ENCODE measurements around the gene MYBPC2.
A peak's percentile ranks its signal among the peaks of the same experiment; 100 is the strongest.

MYBPC2 gene

DNA sequence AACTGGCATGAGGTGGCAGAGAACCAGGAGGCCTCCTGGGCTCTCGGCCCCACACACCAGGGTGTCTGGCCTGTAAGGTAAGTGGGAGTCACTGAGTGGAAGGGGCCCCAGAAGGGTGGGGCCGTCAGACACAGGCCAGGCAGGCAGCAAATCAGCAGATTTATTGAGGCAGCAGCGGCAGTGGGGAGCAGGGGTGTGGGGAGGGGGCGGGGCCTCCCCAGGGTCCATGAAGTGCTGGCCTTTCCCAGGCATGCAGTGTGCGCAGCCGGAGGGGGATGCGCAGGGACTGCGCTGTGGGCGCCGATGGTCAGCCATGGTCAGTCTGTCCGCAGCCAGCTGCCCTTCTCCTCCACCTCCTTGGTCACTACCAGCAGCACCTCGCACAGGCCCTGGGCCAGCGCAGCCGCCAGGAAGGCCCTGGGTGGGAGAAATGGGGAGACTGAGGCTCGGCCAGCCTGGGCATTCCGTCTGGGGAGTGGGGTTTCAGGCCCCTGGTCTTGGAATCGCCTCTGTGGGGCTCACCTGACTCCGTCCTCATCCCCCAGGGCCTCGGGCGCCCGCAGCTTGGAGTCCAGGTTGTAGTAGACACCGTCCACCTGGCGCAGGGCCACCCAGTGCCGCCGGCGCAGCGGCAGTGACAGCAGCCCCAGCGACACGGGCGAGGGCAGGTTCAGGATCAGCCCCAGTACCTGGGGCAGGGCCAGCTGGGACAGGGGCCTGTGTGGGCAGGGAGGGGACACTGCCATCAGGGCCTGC is 73.3 kb downstream of the MYBPC2 start:
- no peak for DNase-seq

GRCh38 chr19:50506700-50507099 is 74.0 kb downstream of the MYBPC2 start:
- no peak for DNase-seq

- no peak for DNase-seq
These were observed 74.7 kb downstream of the MYBPC2 start for GRCh38 chr19:50507376-50507775.

DNA sequence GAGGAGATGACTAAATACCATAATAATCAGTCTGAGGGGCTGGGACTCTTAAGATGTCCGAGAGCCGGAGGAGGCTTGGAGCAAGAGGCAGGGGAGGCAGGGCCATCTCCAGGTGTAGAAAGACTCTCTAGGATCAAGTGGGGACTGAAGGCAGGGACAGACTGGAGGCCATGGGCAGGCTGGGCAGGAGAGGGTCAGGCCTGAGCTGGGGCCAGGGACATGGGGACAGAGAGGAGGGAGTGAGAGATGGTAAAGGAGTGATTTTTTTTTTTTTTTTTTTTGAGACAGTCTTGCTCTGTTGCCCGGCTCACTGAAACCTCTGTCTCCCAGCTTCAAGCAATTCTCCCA is 76.1 kb downstream of the MYBPC2 start:
- DNase-seq = no peak

DNA sequence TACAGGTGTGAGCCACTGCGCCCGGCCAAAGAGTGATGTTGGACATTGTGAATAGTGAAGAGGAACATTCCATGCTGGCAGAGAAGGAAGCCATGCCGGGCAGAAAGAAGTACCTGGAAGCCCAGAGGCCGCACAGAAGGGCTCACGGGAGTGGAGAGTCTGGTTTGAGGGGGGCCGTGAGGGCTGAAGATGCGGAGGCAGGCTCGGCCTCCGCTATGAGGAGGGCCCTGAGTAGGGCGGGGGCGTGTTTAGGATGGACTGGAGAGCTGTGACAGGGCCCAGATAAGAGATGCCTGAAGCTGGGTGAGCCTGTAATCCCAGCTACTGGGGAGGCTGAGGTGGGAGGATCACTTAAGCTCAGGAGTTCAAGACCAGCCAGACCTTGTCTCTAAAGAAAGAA is 76.7 kb downstream of the MYBPC2 start:
- no peak for DNase-seq

GRCh38 chr19:50510121-50510670 is 77.5 kb downstream of the MYBPC2 start:
- DNase-seq = no peak

GRCh38 chr19:50510700-50511068 is 78.0 kb downstream of the MYBPC2 start:
- no peak for DNase-seq

DNA sequence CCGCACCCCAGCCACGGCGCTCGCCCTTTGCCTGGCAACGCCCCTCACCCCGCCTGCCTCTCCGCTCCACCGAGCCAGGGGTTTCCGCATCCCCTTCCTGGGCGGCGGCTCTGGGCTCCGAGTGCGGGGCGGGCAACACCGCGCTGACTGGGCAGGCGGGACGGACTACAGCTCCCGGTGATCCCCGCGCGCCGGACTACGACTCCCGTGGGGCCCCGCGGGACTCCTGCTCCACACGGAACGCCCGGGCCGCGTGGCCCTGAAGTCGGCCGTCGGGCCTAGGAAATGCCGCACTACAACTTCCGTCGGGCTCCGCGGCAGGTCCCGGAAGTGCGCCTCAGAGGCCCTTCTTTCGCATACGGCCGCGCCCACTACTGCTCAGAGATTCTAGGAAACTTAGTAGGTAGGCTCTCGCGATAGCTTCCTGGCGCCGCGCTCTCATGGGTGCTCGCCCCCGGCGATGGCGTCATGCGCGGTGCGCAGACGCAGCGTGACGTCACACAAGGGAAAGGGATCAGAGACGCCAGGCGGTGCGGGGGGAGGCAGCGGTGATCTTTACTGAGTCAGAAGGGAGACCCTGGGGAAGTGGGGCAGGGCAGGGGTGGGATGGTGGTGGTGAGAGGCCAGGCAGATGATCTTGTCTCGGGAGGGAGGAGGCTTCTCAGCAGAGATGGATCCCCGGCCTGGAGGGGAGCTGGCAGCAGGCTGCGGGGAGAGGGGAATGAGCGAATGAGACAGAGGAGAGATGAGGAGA is 78.6 kb downstream of the MYBPC2 start, which contains the start of gene JOSD2:
JOSD2 (minus strand) TSS at position 123 of the 754 bp plus-strand sequence. CDS start 760 bp downstream, outside the sequence.
- peak; percentile 98 for DNase-seq

DNA sequence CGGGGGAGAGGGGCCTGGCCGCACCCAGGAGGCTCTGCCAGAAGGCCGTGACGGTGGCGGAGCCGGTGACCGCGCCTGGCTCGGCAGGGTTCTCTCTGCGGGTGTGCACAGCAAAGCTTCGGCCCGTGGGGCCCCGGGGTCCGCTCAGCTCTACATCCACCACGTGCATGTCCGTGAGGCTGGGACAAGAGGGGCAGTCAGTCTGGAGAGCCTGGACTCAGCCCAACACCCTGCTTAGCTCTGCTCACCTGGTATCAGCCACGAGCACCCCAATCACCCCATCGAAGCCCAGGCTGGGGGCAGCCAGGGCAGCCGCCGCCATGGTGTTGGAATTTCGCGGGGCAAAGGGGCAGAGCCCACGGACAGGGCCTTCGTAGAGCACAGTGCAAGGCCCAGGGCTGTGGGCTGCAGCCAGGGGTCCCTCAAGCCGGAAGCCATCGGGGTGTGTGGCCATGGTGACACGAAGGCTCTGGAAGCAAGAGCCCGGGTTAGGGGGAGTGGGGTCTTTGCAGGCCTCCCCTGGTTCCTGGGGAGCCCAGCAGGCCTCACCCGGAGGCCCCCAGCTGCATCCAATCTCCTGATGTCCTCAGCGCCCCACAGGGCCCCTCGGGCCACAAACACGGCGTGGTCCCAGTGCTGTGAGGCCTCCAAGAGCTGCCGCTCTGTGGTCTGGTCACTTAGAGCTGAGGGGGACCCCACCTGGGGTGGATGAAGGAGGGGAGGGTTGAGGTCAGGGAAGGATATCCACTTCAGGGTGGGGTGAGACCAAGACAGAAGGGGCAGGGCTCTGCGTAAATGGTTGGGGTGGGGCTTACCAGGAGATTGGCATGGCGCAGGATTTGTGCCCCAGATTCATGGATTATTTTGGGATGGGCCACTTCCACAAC is 79.7 kb downstream of the MYBPC2 start:
- no peak for DNase-seq

- no peak for DNase-seq
These were observed 80.5 kb downstream of the MYBPC2 start for GRCh38 chr19:50512999-50513745.

- no peak for DNase-seq
These were observed 81.2 kb downstream of the MYBPC2 start, which contains the start of gene ASPDH for GRCh38 chr19:50513746-50514345. TSS of gene ASPDH (minus strand) at chr19:50513913. CDS start at chr19:50513823, 90 bp downstream.

GRCh38 chr19:50514346-50515167 is 81.9 kb downstream of the MYBPC2 start:
- DNase-seq = peak; percentile 91

- DNase-seq = no peak
These were observed 82.5 kb downstream of the MYBPC2 start for GRCh38 chr19:50515168-50515561.
